Measurements from ENCODE around the gene RAB3D.
A peak's percentile ranks its signal among the peaks of the same experiment; 100 is the strongest.

Gene RAB3D

GRCh38 chr19:11365557-11366117 is 26.2 kb upstream of the RAB3D start:
- Histone ChIP-seq H3K27ac (ENCODE audit: low read length) (no peak overlapping the region), H3K4me1 (ENCODE audit: control insufficient read depth, insufficient read depth, low read length) (no peaks in the 10 kb centered on the region), H3K27me3 (ENCODE audit: control insufficient read depth in 1 of 2, insufficient read depth in 2 of 2, low read length in 2 of 2) (no peaks in the 10 kb centered on the region), H3K4me3 (ENCODE audit: low read length in 2 of 2) (no peak overlapping the region), H3K9ac (ENCODE audit: low read length in 2 of 2) (no peak overlapping the region), H3K36me3 (ENCODE audit: control insufficient read depth in 2 of 2, insufficient read depth in 2 of 2, low read length in 2 of 2) (peaks cover 14 to 24% of the 10 kb centered on the region in 2 donors), H3K9me3 (ENCODE audit: control insufficient read depth in 2 of 2, low read length in 2 of 2) (no peaks in the 10 kb centered on the region)

DNA sequence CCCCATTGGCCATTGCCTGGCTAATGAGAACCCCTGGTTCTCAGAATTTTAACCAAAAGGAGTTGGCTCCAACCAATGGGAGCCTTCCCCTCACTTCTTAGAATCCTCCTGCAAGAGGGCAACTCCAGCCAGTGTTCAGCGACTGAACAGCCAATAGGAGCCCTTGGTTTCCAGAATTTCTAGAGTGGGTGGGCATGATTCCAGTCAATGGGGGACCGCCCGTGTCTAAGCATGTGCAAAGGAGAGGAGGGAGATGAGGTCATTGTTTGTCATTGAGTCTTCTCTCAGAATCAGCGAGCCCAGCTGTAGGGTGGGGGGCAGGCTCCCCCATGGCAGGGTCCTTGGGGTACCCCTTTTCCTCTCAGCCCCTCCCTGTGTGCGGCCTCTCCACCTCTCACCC is 25.5 kb upstream of the RAB3D start:
- Histone ChIP-seq H3K9ac (ENCODE audit: low read length in 2 of 2) (no peak overlapping the region), H3K4me1 (ENCODE audit: control insufficient read depth, insufficient read depth, low read length) (no peaks in the 10 kb centered on the region), H3K36me3 (ENCODE audit: control insufficient read depth in 2 of 2, insufficient read depth in 2 of 2, low read length in 2 of 2) (peaks cover 14 to 27% of the 10 kb centered on the region in 2 donors), H3K27ac (ENCODE audit: low read length) (no peak overlapping the region), H3K9me3 (ENCODE audit: control insufficient read depth in 2 of 2, low read length in 2 of 2) (no peaks in the 10 kb centered on the region), H3K27me3 (ENCODE audit: control insufficient read depth in 1 of 2, insufficient read depth in 2 of 2, low read length in 2 of 2) (no peaks in the 10 kb centered on the region), H3K4me3 (ENCODE audit: low read length in 2 of 2) (no peak overlapping the region)

DNA sequence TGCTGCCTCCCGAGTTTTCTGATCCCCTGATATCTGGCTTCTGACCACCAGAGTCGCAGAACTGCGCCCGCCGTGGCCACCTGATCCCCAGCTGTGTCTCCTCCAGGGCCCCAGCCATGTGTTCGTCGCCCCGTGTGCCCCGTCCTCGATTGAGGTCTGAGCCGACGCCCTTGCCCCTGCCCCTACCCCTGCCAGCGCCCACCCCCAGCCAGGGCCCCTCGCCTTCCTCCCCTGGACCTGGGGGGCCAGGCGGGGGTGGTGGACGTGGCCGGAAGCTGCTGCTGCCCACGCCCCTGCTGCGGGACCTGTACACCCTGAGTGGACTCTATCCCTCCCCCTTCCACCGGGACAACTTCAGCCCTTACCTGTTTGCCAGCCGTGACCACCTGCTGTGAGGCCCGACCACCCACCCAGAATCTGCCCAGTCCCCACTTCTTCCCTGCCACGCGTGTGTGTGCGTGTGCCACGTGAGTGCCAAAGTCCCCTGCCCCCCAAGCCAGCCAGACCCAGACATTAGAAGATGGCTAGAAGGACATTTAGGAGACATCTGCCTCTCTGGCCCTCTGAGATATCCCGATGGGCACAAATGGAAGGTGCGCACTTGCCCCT is 24.9 kb upstream of the RAB3D start:
- Histone ChIP-seq H3K4me1 (ENCODE audit: control insufficient read depth, insufficient read depth, low read length) (no peaks in the 10 kb centered on the region), H3K36me3 (ENCODE audit: control insufficient read depth in 2 of 2, insufficient read depth in 2 of 2, low read length in 2 of 2) (peaks cover 17 to 31% of the 10 kb centered on the region in 2 donors), H3K27me3 (ENCODE audit: control insufficient read depth in 1 of 2, insufficient read depth in 2 of 2, low read length in 2 of 2) (no peaks in the 10 kb centered on the region)

DNA sequence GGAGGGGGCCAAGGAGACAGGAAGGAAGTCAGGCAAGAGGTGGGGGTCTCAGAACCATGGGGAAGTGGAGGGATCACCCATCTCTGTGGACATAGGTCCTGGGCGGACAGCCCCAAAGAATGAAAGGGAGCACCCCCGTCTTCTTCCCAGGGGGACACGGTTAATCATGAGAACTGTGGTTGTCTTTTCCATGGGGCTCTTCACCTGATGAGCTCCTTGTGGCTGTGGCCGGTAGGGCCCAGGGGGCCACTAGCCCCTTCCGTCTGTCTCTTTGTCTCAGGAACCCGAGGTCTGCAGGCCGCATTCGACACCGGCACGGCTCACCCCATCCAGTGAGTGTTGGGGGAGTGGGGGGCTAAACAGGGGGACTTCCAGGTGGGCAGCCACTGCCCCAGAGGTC is 24.4 kb upstream of the RAB3D start:
- Histone ChIP-seq H3K4me3 (ENCODE audit: low read length in 2 of 2) (no peak overlapping the region), H3K27ac (ENCODE audit: low read length) (no peak overlapping the region), H3K9ac (ENCODE audit: low read length in 2 of 2) (no peak overlapping the region), H3K27me3 (ENCODE audit: control insufficient read depth in 1 of 2, insufficient read depth in 2 of 2, low read length in 2 of 2) (no peaks in the 10 kb centered on the region), H3K36me3 (ENCODE audit: control insufficient read depth in 2 of 2, insufficient read depth in 2 of 2, low read length in 2 of 2) (peaks cover 20 to 34% of the 10 kb centered on the region in 2 donors), H3K4me1 (ENCODE audit: control insufficient read depth, insufficient read depth, low read length) (no peaks in the 10 kb centered on the region), H3K9me3 (ENCODE audit: control insufficient read depth in 2 of 2, low read length in 2 of 2) (no peaks in the 10 kb centered on the region)

More for the DNA sequence above, 24.9 kb upstream of the RAB3D start:
- H3K9me3 ChIP-seq (ENCODE audit: control insufficient read depth in 2 of 2, low read length in 2 of 2): no peaks in the 10 kb centered on the region
- H3K4me3 ChIP-seq (ENCODE audit: low read length in 2 of 2): no peak overlapping the region
- no peak overlapping the region for H3K9ac ChIP-seq (ENCODE audit: low read length in 2 of 2)
- no peak overlapping the region for H3K27ac ChIP-seq (ENCODE audit: low read length)

GRCh38 chr19:11361771-11362731 is 22.6 kb upstream of the RAB3D start:
- H3K36me3 ChIP-seq (ENCODE audit: control insufficient read depth in 2 of 2, insufficient read depth in 2 of 2, low read length in 2 of 2): peaks cover 20 to 36% of the 10 kb centered on the region in 2 donors
- no peak overlapping the region for H3K9ac ChIP-seq (ENCODE audit: low read length in 2 of 2)
- H3K4me1 ChIP-seq (ENCODE audit: control insufficient read depth, insufficient read depth, low read length): no peaks in the 10 kb centered on the region
- no peaks in the 10 kb centered on the region for H3K27me3 ChIP-seq (ENCODE audit: control insufficient read depth in 1 of 2, insufficient read depth in 2 of 2, low read length in 2 of 2)
- H3K9me3 ChIP-seq (ENCODE audit: control insufficient read depth in 2 of 2, low read length in 2 of 2): no peaks in the 10 kb centered on the region
- no peak overlapping the region for H3K4me3 ChIP-seq (ENCODE audit: low read length in 2 of 2)
- no peak overlapping the region for H3K27ac ChIP-seq (ENCODE audit: low read length)

- Histone ChIP-seq H3K27me3 (ENCODE audit: control insufficient read depth in 1 of 2, insufficient read depth in 2 of 2, low read length in 2 of 2) (no peaks in the 10 kb centered on the region), H3K4me1 (ENCODE audit: control insufficient read depth, insufficient read depth, low read length) (peaks cover 4% of the 10 kb centered on the region), H3K36me3 (ENCODE audit: control insufficient read depth in 2 of 2, insufficient read depth in 2 of 2, low read length in 2 of 2) (peaks cover 20 to 36% of the 10 kb centered on the region in 2 donors), H3K4me3 (ENCODE audit: low read length in 2 of 2) (no peak overlapping the region), H3K27ac (ENCODE audit: low read length) (no peak overlapping the region), H3K9me3 (ENCODE audit: control insufficient read depth in 2 of 2, low read length in 2 of 2) (no peaks in the 10 kb centered on the region), H3K9ac (ENCODE audit: low read length in 2 of 2) (no peak overlapping the region)
Measured at GRCh38 chr19:11361037-11361770, 21.7 kb upstream of the RAB3D start.

DNA sequence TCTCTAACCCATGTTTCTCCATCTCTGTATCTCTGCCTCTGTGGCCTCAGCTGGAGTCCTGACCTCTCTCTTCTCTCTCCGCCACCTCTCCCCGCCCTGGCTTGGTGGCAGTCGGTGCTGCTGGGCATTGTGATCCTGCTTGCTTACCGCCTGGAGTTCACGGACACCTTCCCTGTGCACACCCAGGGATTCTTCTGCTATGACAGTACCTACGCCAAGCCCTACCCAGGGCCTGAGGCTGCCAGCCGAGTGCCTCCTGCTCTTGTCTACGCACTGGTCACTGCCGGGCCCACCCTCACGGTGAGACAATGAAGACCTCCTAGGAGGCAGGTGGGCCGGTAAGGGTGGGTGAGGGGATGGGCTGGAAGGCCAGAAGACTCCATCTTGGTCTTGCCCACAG is 20.0 kb upstream of the RAB3D start:
- H3K27ac ChIP-seq (ENCODE audit: low read length): no peak overlapping the region
- H3K9me3 ChIP-seq (ENCODE audit: control insufficient read depth in 2 of 2, low read length in 2 of 2): no peaks in the 10 kb centered on the region
- no peaks in the 10 kb centered on the region for H3K27me3 ChIP-seq (ENCODE audit: control insufficient read depth in 1 of 2, insufficient read depth in 2 of 2, low read length in 2 of 2)
- peaks cover 17 to 32% of the 10 kb centered on the region in 2 donors for H3K36me3 ChIP-seq (ENCODE audit: control insufficient read depth in 2 of 2, insufficient read depth in 2 of 2, low read length in 2 of 2)
- no peak overlapping the region for H3K9ac ChIP-seq (ENCODE audit: low read length in 2 of 2)
- H3K4me3 ChIP-seq (ENCODE audit: low read length in 2 of 2): no peak overlapping the region
- H3K4me1 ChIP-seq (ENCODE audit: control insufficient read depth, insufficient read depth, low read length): peaks cover 13% of the 10 kb centered on the region

GRCh38 chr19:11356676-11357550 is 17.5 kb upstream of the RAB3D start:
- Histone ChIP-seq H3K36me3 (ENCODE audit: control insufficient read depth in 2 of 2, insufficient read depth in 2 of 2, low read length in 2 of 2) (peaks cover 7 to 20% of the 10 kb centered on the region in 2 donors), H3K4me1 (ENCODE audit: control insufficient read depth, insufficient read depth, low read length) (peaks cover 13% of the 10 kb centered on the region), H3K9ac (ENCODE audit: low read length in 2 of 2) (no peak overlapping the region), H3K9me3 (ENCODE audit: control insufficient read depth in 2 of 2, low read length in 2 of 2) (no peaks in the 10 kb centered on the region), H3K4me3 (ENCODE audit: low read length in 2 of 2) (peak overlapping the region in 1 of 2 donors; percentile 88), H3K27ac (ENCODE audit: low read length) (no peak overlapping the region), H3K27me3 (ENCODE audit: control insufficient read depth in 1 of 2, insufficient read depth in 2 of 2, low read length in 2 of 2) (no peaks in the 10 kb centered on the region)

GRCh38 chr19:11356074-11356397 is 16.6 kb upstream of the RAB3D start:
- Histone ChIP-seq H3K4me1 (ENCODE audit: control insufficient read depth, insufficient read depth, low read length) (peaks cover 13% of the 10 kb centered on the region), H3K36me3 (ENCODE audit: control insufficient read depth in 2 of 2, insufficient read depth in 2 of 2, low read length in 2 of 2) (peaks cover 7 to 15% of the 10 kb centered on the region in 2 donors), H3K4me3 (ENCODE audit: low read length in 2 of 2) (peak overlapping the region; percentile 81 to 88), H3K9me3 (ENCODE audit: control insufficient read depth in 2 of 2, low read length in 2 of 2) (no peaks in the 10 kb centered on the region), H3K27ac (ENCODE audit: low read length) (peak overlapping the region; percentile 62), H3K9ac (ENCODE audit: low read length in 2 of 2) (peak overlapping the region; percentile 66 to 80), H3K27me3 (ENCODE audit: control insufficient read depth in 1 of 2, insufficient read depth in 2 of 2, low read length in 2 of 2) (no peaks in the 10 kb centered on the region)

Measured in stomach smooth muscle (tissue), 2 donors.